Keratinocyte (primary cell): Measurements from ENCODE around the gene KIAA1755.

Experiments used
- EZH2 ChIP-seq: IDR thresholded peaks from one replicate; pipeline ENCODE4 v1.6.1; 2012; ENCODE audit warnings: inconsistent platforms, mild to moderate bottlenecking, low read length, moderate library complexity
- TF ChIP-seq, protein P1 (sequence below), 3 experiments: IDR thresholded peaks in 1 of 3; conservative IDR thresholded peaks in 1 of 3; optimal IDR thresholded peaks in 1 of 3; 2 replicates in 2 of 3; 3 replicates in 1 of 3; pipeline versions ENCODE3 to v1.5.1; 2011; ENCODE audit warnings: low read length in 3 of 3, mild to moderate bottlenecking in 3 of 3, moderate library complexity in 2 of 3, control low read depth in 1 of 3, inconsistent platforms in 1 of 3; ENCODE audit not compliant: insufficient read depth in 2 of 3; ENCODE audit errors: extremely low read depth in 1 of 3

DNA sequence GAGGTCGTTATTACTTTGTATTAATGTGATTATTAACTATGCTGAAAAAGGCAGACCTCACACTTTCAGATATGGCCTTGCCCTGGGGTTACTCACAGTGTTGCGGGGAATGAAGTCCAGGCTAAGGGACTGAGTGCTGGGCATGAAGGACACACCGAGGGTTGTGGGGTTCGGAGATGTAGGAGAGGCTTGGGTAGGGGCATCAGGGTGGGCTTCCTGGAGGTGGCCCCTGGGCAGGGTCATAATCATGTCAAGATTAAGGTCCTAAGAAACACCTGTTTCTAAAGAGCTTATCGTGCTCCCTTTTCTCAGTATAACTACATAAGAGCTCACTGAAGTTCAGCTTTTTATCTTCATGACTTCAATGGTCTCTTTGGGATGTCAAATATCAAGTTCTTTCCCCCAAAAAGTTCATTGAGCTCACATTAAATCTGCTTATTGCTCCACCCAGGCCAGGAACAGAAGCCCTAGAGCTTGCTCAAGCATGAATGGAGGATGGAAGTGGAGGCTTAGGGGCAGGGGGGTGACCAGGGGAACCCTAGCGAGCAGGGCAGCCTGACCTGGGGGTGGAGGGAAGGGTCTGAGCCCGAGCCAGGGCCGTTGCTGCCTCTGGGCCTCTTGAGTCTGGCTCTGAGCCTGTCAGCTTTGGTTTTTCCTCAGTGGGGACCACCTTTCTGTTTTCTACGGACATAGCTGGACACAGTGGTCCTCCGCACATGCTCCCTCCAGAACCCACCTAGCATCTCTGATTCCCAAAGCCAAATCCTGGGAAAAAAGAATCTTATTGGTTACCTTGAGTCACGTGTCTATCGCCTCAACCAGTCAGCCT is 58.2 kb downstream of the KIAA1755 start:
- TF ChIP-seq, protein P1, sequence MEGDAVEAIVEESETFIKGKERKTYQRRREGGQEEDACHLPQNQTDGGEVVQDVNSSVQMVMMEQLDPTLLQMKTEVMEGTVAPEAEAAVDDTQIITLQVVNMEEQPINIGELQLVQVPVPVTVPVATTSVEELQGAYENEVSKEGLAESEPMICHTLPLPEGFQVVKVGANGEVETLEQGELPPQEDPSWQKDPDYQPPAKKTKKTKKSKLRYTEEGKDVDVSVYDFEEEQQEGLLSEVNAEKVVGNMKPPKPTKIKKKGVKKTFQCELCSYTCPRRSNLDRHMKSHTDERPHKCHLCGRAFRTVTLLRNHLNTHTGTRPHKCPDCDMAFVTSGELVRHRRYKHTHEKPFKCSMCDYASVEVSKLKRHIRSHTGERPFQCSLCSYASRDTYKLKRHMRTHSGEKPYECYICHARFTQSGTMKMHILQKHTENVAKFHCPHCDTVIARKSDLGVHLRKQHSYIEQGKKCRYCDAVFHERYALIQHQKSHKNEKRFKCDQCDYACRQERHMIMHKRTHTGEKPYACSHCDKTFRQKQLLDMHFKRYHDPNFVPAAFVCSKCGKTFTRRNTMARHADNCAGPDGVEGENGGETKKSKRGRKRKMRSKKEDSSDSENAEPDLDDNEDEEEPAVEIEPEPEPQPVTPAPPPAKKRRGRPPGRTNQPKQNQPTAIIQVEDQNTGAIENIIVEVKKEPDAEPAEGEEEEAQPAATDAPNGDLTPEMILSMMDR (optimal IDR thresholded peaks at IDR 0.05 in 1 of 3, IDR thresholded peaks at IDR 0.05 in 1 of 3, conservative IDR thresholded peaks at IDR 0.05 in 1 of 3; ENCODE audit: extremely low read depth in 1 of 3, insufficient read depth in 2 of 3, low read length in 3 of 3) = no peak
- TF ChIP-seq EZH2 = no peak
